NAMALWA (cell line): ENCODE results near the gene PDS5A.
"Not testable (repeated sequence)": the region's sequence is repeated elsewhere in the genome, so short reads cannot be mapped to it uniquely, and the experiment has no call there.

Experiments used
- DNase-seq: peaks from one replicate; pipeline ENCODE4 v3.0.0-alpha.2; 2015; ENCODE audit warnings: low spot score

PDS5A gene

DNA sequence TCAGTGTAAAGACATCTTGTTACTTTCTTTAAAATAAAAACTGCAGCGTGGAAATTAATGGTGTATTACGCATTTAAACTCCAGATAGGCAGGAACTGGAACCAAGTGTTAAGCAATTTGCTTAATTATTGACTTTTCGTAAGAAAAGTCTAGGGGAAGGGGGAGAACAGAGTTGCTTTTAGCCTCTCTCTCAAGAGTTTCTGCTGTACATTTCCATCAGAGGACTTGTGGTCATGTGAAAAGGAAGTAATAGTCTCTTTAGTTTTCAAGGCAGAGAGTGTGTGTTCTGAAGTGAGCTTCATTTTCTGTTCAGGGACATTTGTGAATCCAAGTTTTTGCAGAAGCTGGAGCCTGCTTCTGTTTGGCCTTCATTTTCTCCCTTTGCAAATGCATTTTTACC is 152.6 kb downstream of the PDS5A start:
- no peak for DNase-seq

DNA sequence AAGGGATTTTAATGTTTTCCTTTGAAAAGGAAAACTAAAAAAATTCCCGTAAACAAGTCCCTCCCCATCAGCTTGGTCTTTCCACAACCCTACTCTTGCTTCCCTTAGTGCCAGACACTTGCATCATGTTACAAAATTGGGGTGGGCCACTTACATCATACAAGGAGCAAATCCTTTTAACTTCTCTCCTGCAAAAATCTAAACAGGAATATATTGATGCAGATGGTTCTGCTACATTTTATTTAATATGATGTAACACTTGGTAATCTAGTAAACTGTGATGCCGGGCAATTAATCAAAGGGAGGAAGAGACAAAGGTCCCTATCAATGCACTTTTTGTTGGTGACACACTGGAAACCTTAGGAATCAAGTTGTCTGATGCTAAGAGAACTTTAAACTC is 154.5 kb downstream of the PDS5A start:
- no peak for DNase-seq

DNA sequence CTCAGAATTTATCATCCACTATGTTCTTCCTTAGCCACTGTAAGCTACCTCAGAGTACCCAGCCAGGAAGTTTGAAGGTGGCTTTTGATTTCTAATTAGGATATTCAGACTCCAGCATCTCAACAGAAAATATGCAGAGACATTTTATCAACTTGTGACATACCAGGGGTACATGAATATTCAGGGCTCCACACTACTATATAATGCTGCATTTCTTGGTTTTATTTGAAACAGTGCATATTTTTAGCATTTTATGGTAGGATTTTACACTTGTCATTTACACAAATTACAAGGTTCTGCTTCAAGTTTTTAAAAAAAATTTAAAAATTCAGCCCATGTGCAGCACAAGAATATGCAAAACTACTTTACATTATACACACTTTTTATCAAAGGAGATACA is 155.0 kb downstream of the PDS5A start:
- no peak for DNase-seq

DNA sequence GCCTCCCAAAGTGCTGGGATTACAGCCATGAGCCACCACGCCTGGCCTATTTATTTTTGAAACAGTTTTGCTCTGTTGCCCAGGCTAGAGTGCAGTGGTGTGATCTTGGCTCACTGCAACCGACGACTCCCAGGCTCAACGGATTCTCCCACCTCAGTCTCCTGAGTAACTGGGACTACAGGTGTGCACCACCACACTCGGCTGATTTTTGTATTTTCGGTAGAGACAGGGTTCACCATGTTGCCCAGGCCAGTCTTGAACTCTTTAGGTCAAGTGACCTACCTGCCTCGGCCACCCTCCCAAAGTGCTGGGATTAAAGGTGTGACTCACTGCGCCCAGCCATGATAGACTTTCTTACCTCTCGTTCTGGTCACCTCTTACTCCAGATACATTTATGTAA is 155.8 kb downstream of the PDS5A start:
- no peak for DNase-seq

DNA sequence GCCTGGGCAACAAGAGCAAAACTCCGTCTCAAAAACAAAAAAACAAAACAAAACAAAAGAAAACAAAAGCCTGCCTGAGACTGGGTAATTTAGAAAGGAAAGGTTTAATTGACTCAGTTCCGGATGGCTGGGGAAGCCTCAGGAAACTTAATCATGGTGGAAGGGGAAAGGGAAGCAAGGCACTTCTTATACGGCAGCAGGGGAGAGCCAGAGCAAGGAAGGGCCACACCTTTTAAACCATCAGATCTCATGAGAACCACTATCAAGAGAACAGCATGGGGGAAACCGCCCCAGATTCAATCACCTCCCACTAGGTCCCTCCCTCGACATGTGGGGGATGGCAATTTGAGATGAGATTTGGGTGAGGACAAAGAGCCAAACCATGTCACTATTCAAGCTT is 157.5 kb downstream of the PDS5A start:
- no peak for DNase-seq

DNA sequence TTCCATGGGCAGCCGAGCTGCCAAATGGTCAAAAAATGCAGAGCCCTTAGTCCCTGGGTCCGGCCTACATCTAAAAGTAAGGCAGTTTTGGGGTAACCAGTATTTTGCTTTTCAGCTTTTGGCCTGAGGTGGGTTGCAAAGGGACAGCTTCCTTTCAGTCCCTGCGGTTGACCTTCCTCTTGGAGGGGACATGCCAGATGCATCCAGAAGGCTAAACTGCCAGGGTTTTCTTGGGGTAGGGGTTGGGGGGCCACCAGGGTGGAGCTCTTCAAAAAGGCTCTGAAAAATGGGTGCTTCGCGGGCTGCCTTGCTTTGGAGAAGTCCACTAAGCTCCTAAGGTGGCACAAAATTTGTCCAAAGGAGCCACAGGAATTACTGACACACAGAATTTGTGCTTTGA is 159.1 kb downstream of the PDS5A start:
- no peak for DNase-seq

DNA sequence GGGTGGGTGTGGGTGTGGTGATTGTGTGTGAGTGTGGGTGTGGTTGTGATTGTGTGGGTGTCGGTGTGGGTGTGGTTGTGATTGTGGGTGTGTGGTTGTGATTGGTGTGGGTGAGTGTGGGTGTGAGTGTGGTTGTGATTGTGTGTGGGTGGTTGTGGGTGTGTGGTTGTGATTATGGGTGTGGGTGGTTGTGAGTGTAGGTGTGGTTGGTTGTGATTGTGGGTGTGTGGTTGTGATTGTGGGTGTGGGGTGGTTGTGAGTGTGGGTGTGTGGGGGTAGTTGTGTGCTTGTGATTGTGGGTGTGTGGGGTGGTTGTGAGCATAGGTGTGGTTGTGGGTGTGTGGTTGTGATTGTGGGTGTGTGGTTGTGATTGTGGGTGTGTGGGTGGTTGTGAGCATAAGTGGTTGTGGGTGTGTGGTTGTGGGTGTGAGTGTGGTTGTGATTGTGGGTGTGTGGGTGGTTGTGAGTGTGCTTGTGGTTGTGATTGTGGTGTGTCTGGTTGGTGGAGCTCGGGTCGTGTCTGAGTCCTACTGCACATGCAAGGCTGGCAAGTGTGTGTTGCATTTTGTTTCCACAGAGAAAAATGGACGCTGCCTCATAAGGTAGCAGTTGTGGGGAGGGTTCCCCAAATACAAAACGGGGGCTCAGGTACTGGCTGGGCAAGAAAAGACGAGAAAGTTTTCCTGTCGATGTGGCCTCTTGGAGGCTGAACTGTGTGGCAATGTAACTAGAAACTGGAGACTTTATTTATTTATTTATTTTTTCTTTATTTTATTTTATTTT is 163.1 kb downstream of the PDS5A start:
- peak; percentile 61 for DNase-seq

DNA sequence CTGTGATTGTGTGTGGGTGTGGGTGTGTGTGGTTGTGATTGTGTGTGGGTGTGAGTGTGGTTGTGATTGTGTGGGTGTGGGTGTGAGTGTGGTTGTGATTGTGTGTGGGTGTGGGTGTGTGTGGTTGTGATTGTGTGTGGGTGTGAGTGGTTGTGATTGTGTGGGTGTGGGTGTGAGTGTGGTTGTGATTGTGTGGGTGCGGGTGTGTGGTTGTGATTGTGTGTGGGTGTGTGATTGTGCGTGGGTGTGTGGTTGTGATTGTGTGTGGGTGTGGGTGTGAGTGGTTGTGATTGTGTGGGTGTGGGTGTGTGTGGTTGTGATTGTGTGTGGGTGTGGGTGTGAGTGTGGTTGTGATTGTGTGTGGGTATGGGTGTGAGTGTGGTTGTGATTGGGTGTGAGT is 163.9 kb downstream of the PDS5A start:
- not testable (repeated sequence) for DNase-seq

DNA sequence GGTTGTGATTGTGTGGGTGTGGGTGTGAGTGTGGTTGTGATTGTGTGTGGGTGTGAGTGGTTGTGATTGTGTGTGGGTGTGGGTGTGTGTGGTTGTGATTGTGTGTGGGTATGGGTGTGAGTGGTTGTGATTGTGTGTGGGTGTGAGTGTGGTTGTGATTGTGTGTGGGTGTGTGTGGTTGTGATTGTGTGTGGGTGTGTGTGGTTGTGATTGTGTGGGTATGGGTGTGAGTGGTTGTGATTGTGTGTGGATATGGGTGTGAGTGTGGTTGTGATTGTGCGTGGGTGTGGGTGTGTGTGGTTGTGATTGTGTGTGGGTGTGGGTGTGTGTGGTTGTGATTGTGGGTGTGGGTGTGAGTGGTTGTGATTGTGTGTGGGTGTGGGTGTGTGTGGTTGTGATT is 164.7 kb downstream of the PDS5A start:
- DNase-seq = not testable (repeated sequence)

DNA sequence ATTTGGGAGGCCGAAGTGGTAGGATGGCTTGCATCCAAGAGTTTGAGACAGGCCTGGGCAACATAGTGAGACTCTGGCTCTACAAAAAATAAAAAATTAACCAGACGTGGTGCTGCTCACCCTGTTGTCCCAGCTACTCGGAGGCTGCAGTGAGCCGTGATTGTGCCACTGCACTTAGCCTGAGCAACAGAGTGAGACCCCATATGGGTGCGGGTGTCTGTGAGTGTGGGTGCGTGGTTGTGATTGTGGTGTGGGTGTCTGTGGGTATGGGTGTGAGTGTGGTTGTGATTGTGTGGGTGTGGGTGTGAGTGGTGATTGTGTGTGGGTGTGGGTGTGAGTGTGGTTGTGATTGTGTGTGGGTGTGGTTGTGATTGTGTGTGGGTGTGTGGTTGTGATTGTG is 165.2 kb downstream of the PDS5A start:
- no peak for DNase-seq

DNA sequence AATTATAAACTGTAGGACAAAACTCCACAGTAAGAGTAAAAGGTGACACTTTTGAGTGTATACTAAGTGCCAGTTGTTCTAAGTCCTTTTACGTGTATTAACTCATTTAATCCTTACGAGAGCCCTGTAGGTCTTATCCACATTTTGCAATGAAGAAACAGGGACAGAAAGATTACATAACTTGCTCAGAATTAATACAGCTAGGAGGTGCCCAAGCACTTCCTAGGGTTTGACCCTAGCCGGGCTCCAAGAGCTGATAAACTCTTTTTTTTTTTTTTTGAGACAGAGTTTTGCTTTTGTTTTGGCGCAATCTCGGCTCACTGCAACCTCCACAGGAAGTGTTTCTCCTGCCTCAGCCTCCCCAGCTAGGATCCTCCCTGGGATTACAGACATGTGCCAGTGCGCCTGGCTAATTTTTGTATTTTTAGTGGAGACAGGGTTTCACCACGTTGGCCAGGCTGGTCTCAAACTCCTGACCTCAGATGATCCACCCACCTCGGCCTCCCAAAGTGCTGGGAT is 169.4 kb downstream of the PDS5A start:
- no peak for DNase-seq

DNA sequence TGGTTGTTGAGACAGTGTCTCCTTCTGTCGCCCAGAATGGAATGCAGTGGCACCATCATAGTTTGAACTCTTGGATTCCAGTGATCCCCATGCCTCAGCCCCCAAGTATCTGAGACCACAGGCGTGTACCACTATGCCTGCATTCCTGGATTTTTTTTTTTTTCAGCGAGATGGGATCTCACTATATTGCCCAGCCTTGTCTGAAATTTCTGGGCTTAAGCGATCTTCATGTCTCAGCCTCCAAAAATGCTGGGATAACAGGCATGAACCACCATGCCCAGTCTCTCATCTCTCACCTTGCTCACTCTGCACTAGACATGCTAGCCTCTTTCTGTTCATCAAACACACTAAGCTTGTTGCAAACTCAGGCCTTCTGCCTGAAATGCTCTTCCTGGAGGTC is 175.7 kb downstream of the PDS5A start:
- no peak for DNase-seq

DNA sequence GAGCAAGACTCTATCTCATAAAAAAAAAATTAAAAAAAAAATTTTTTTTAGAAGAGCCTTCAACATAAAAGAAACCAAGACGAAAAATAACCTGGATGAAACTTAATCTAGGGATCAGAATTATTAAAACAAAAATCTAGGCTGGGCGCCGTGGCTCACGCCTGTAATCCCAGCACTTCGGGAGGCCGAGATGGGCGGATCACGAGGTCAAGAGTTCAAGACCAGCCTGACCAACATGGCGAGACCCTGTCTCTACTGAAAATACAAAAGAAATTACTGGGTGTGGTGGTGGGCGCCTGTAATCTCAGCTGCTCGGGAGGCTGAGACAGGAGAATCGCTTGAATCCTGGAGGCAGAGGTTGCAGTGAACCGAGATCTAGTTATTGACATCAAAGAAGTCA is 184.7 kb downstream of the PDS5A start:
- DNase-seq = not testable (repeated sequence)

DNA sequence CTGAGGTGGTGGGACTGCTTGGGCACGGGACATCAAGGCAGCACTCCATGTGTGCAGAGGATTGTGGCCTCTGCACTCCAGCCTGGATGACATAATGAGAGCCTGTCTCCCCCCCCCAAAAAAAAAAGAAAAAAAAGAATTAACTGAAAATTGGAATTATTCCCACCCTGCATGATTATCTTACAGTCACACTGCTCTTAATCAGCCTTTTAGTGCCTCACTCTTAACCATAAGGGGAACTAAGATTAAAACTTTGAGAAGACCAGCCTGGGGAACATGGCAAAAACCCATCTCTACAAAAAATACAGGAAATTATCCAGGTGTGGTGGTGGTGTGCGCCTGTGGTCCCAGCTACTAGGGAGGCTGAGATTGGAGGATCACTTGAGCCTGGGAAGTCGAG is 185.2 kb downstream of the PDS5A start:
- no peak for DNase-seq

DNA sequence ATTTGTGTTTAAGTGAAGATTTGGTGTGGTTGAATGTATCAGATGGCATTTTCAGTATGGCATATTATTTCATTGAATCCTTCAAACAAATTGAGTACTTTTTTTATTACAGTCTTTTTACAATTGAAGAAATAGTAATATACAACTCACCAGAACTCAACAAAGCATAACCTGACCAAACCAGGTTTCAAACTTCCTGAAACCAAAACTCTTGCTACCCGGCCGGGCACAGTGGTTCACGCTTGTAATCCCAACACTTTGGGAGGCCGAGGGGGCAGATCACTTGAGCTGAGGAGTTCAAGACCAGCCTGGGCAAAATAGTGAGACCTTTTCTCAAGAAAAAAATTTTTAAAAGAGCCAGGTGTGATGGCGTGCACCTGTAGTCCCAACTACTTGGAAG is 185.6 kb downstream of the PDS5A start:
- DNase-seq = no peak

DNA sequence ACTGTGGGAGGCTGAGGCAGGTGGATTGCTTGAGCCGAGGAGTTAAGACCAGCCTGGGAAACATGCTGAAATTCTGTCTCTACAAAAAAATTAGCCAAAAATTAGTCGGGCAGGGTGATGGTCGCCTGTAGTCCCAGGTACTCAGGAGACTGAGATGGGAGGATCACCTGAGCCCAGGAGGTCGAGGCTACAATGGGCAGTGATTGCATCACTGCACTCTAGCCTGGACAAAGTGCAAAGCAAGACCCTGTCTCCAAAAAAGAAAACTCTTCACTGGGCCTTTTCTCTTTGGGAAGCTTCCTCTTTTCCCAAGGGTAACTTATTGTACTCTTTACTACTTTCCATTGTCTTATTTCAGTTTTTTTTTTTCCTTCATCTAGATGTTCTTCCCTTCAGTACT is 190.9 kb downstream of the PDS5A start:
- no peak for DNase-seq

DNA sequence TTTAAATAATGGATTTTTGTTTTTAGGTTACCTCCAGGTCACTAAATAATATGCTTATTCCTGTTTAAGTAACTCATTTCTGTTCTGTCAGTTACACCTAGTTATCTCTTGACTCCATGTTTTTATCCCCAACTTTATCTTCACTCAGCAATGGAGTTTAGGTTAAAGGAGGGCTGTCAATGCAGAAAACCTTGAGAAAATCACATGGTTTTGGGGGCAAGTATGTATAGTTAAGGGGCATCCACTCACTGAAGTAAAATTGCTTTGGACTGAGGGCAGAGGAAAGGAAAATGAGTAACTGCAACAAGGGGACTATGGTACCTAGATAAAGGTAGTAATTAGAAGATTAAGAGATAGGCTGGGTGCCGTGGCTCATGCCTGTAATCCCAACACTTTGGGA is 192.6 kb downstream of the PDS5A start:
- DNase-seq = no peak

DNA sequence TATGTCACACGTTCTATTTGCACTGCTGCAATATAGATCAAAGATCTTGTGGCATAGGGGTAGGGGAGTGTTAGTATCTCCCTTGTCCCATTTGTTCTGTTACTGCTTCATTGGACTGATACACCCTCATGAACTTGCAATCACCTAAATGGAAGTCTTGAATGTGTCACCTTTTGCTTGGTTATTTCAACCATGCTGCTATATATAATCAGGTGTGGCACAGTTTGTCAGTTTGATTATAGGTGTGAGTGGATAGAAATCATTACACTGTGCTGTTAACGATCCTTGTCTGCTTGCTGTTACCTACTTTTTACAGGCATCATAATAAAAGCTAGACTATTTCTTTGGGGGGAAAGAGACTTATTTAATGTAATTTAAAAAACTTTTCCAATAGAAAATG is 195.7 kb downstream of the PDS5A start:
- not testable (repeated sequence) for DNase-seq
